ENCODE measurements around the gene IMP3.
A peak's percentile ranks its signal among the peaks of the same experiment; 100 is the strongest.

The IMP3 gene

GRCh38 chr15:75606711-75607699 lies 33.0 kb downstream of the IMP3 start:
- H3K4me3 ChIP-seq (ENCODE audit: low read depth, low read length), result no peak overlapping the region
- TF ChIP-seq CTCF (conservative IDR thresholded peaks at IDR 0.05; ENCODE audit: low read depth, low read length), result no peak
- peak; percentile 66 for DNase-seq (ENCODE audit: low read depth)

- DNase-seq (ENCODE audit: low read depth), result no peak
- H3K4me3 ChIP-seq (ENCODE audit: low read depth, low read length), result no peak overlapping the region
- no peak for TF ChIP-seq CTCF (conservative IDR thresholded peaks at IDR 0.05; ENCODE audit: low read depth, low read length)
These were observed 34.0 kb downstream of the IMP3 start for GRCh38 chr15:75606026-75606425.

- no peak overlapping the region for H3K4me3 ChIP-seq (ENCODE audit: low read depth, low read length)
- no peak for TF ChIP-seq CTCF (conservative IDR thresholded peaks at IDR 0.05; ENCODE audit: low read depth, low read length)
- no peak for DNase-seq (ENCODE audit: low read depth)
These were observed 40.6 kb downstream of the IMP3 start for GRCh38 chr15:75599401-75599800.

DNA sequence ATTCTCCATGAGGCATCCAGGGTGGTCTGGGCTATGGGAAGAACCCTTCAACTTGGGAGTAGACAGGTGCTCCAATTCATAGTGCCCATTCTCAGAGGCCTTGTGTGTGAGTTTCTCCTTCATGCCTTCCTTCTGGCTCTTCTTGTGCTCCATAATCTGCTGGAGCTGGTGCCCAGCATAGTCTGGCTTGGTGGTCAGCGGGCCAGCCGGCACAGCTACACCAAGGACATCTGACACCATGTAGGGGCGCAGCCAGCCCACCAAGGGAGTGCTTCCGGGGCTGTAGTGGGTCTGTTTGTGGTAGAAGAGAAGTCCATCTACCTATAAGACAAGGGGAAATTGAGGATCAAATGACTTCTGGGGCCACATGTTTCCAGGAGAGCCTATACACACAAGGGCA lies 41.7 kb downstream of the IMP3 start:
- DNase-seq (ENCODE audit: low read depth), result no peak
- TF ChIP-seq CTCF (conservative IDR thresholded peaks at IDR 0.05; ENCODE audit: low read depth, low read length), result no peak
- H3K4me3 ChIP-seq (ENCODE audit: low read depth, low read length), result no peak overlapping the region

DNA sequence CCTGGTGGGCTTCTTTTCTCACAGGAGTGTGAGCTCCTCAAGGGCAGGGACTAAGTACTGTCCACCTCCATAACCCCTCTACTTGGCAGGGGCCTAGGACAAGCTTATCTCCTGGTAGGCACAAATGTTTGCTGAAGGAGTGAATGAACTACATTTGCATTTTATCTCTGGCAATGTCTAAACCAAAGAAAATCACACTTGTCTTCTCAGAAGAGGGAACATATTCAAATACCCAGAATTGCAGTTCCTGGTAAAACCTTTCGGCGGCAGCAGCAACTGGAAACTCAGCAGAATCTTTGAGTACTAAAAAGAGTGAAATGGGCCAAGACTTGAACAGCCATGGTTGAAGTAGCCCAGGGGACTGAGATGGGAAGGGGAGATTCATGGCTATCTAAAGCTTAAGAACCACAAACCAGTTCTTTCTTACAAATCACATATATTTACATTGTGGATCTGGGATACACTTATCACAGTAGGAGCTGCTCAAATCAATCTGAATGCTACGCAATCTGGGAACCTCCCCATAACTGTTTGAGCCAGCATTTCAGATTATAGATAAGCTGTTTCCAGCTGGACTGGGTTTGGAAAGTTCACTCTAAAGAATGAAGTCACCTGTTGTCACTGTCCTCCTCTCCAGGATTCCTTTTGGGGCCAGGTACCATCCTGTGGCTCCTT lies 42.2 kb downstream of the IMP3 start:
- peak; percentile 55 for DNase-seq (ENCODE audit: low read depth)
- no peak overlapping the region for H3K4me3 ChIP-seq (ENCODE audit: low read depth, low read length)
- TF ChIP-seq CTCF (conservative IDR thresholded peaks at IDR 0.05; ENCODE audit: low read depth, low read length), result peak; percentile 71

DNA sequence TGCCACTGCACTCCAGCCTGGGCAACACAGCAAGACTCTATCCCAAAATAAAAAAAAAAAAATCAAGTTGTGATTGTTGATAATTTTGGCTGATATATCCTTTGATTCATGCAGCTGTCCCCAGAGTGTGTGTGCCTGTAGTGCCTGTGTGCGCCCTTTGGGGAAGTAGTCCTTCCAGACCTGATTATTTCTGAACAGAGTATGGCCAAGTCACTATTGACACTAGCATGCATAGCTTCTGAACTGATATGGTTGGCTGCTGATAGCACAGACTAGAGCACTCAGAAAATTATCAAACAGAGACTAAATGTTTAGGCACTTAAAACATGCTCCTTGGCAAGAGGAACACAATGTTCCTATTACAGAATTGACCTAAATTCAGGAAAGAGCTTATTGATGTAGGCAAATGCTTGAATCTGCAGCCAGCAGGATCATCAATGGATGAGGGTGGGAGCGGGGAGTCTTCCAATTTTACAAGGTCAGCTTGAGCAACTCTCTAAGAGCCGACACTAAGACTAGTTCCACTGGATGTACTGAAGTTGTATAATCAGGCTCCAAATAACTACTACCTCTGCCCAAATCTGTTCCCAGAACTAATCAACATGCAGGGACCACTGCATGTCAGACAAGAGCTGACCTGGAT lies 43.2 kb downstream of the IMP3 start:
- no peak overlapping the region for H3K4me3 ChIP-seq (ENCODE audit: low read depth, low read length)
- DNase-seq (ENCODE audit: low read depth), result no peak
- no peak for TF ChIP-seq CTCF (conservative IDR thresholded peaks at IDR 0.05; ENCODE audit: low read depth, low read length)

Measured in choroid plexus epithelial cell (primary cell).